Measurements from ENCODE around the gene N4BP3.
"Not testable (repeated sequence)": the region's sequence is repeated elsewhere in the genome, so short reads cannot be mapped to it uniquely, and the experiment has no call there.

Gene N4BP3

GRCh38 chr5:178080056-178080455, 33.3 kb upstream of the N4BP3 start:
- H3K9me3 ChIP-seq (ENCODE audit: control insufficient read depth in 2 of 2, low read length in 2 of 2): no peaks in the 10 kb centered on the region

GRCh38 chr5:178080618-178081410, 32.5 kb upstream of the N4BP3 start:
- Histone ChIP-seq H3K27me3 (ENCODE audit: control insufficient read depth in 1 of 2, insufficient read depth in 2 of 2, low read length in 2 of 2) (peaks cover 0 to 10% of the 10 kb centered on the region in 2 donors), H3K4me1 (ENCODE audit: control insufficient read depth, insufficient read depth, low read length) (no peaks in the 10 kb centered on the region), H3K9ac (ENCODE audit: low read length in 2 of 2) (no peak overlapping the region), H3K36me3 (ENCODE audit: control insufficient read depth in 2 of 2, insufficient read depth in 2 of 2, low read length in 2 of 2) (no peaks in the 10 kb centered on the region), H3K4me3 (ENCODE audit: low read length in 2 of 2) (no peak overlapping the region), H3K27ac (ENCODE audit: low read length) (no peak overlapping the region), H3K9me3 (ENCODE audit: control insufficient read depth in 2 of 2, low read length in 2 of 2) (no peaks in the 10 kb centered on the region)

More at GRCh38 chr5:178080056-178080455, 33.3 kb upstream of the N4BP3 start:
- Histone ChIP-seq H3K4me3 (ENCODE audit: low read length in 2 of 2) (no peak overlapping the region), H3K36me3 (ENCODE audit: control insufficient read depth in 2 of 2, insufficient read depth in 2 of 2, low read length in 2 of 2) (no peaks in the 10 kb centered on the region), H3K4me1 (ENCODE audit: control insufficient read depth, insufficient read depth, low read length) (no peaks in the 10 kb centered on the region), H3K9ac (ENCODE audit: low read length in 2 of 2) (no peak overlapping the region), H3K27ac (ENCODE audit: low read length) (no peak overlapping the region), H3K27me3 (ENCODE audit: control insufficient read depth in 1 of 2, insufficient read depth in 2 of 2, low read length in 2 of 2) (peaks cover 4 to 18% of the 10 kb centered on the region in 2 donors)

- Histone ChIP-seq H3K9me3 (ENCODE audit: control insufficient read depth in 2 of 2, low read length in 2 of 2) (no peaks in the 10 kb centered on the region), H3K36me3 (ENCODE audit: control insufficient read depth in 2 of 2, insufficient read depth in 2 of 2, low read length in 2 of 2) (no peaks in the 10 kb centered on the region), H3K27ac (ENCODE audit: low read length) (no peak overlapping the region), H3K4me3 (ENCODE audit: low read length in 2 of 2) (no peak overlapping the region), H3K9ac (ENCODE audit: low read length in 2 of 2) (no peak overlapping the region), H3K4me1 (ENCODE audit: control insufficient read depth, insufficient read depth, low read length) (no peaks in the 10 kb centered on the region), H3K27me3 (ENCODE audit: control insufficient read depth in 1 of 2, insufficient read depth in 2 of 2, low read length in 2 of 2) (peaks cover 0 to 14% of the 10 kb centered on the region in 2 donors)
These were observed 31.6 kb upstream of the N4BP3 start for GRCh38 chr5:178081571-178082243.

- no peak overlapping the region for H3K4me3 ChIP-seq (ENCODE audit: low read length in 2 of 2)
- H3K27me3 ChIP-seq (ENCODE audit: control insufficient read depth in 1 of 2, insufficient read depth in 2 of 2, low read length in 2 of 2): peaks cover 0 to 14% of the 10 kb centered on the region in 2 donors
- H3K9ac ChIP-seq (ENCODE audit: low read length in 2 of 2): no peak overlapping the region
- H3K36me3 ChIP-seq (ENCODE audit: control insufficient read depth in 2 of 2, insufficient read depth in 2 of 2, low read length in 2 of 2): no peaks in the 10 kb centered on the region
- no peak overlapping the region for H3K27ac ChIP-seq (ENCODE audit: low read length)
- no peaks in the 10 kb centered on the region for H3K9me3 ChIP-seq (ENCODE audit: control insufficient read depth in 2 of 2, low read length in 2 of 2)
- no peaks in the 10 kb centered on the region for H3K4me1 ChIP-seq (ENCODE audit: control insufficient read depth, insufficient read depth, low read length)
These were observed 29.4 kb upstream of the N4BP3 start for GRCh38 chr5:178083922-178084321.

GRCh38 chr5:178085316-178085715, 28.0 kb upstream of the N4BP3 start:
- no peak overlapping the region for H3K27ac ChIP-seq (ENCODE audit: low read length)
- no peak overlapping the region for H3K4me3 ChIP-seq (ENCODE audit: low read length in 2 of 2)
- H3K9me3 ChIP-seq (ENCODE audit: control insufficient read depth in 2 of 2, low read length in 2 of 2): no peaks in the 10 kb centered on the region
- no peaks in the 10 kb centered on the region for H3K36me3 ChIP-seq (ENCODE audit: control insufficient read depth in 2 of 2, insufficient read depth in 2 of 2, low read length in 2 of 2)
- no peaks in the 10 kb centered on the region for H3K4me1 ChIP-seq (ENCODE audit: control insufficient read depth, insufficient read depth, low read length)
- no peak overlapping the region for H3K9ac ChIP-seq (ENCODE audit: low read length in 2 of 2)
- H3K27me3 ChIP-seq (ENCODE audit: control insufficient read depth in 1 of 2, insufficient read depth in 2 of 2, low read length in 2 of 2): peaks cover 0 to 16% of the 10 kb centered on the region in 2 donors

- Histone ChIP-seq H3K36me3 (ENCODE audit: control insufficient read depth in 2 of 2, insufficient read depth in 2 of 2, low read length in 2 of 2) (no peaks in the 10 kb centered on the region), H3K27me3 (ENCODE audit: control insufficient read depth in 1 of 2, insufficient read depth in 2 of 2, low read length in 2 of 2) (peaks cover 0 to 13% of the 10 kb centered on the region in 2 donors), H3K4me1 (ENCODE audit: control insufficient read depth, insufficient read depth, low read length) (no peaks in the 10 kb centered on the region), H3K9me3 (ENCODE audit: control insufficient read depth in 2 of 2, low read length in 2 of 2) (no peaks in the 10 kb centered on the region), H3K9ac (ENCODE audit: low read length in 2 of 2) (no peak overlapping the region), H3K27ac (ENCODE audit: low read length) (no peak overlapping the region), H3K4me3 (ENCODE audit: low read length in 2 of 2) (no peak overlapping the region)
These were observed 27.1 kb upstream of the N4BP3 start for GRCh38 chr5:178086266-178086665.

GRCh38 chr5:178087199-178087598, 26.1 kb upstream of the N4BP3 start:
- not testable (repeated sequence) for H3K36me3 ChIP-seq (ENCODE audit: control insufficient read depth in 2 of 2, insufficient read depth in 2 of 2, low read length in 2 of 2); H3K4me1 ChIP-seq (ENCODE audit: control insufficient read depth, insufficient read depth, low read length); H3K4me3 ChIP-seq (ENCODE audit: low read length in 2 of 2); H3K27ac ChIP-seq (ENCODE audit: low read length); H3K9ac ChIP-seq (ENCODE audit: low read length in 2 of 2); H3K9me3 ChIP-seq (ENCODE audit: control insufficient read depth in 2 of 2, low read length in 2 of 2)
- H3K27me3 ChIP-seq (ENCODE audit: control insufficient read depth in 1 of 2, insufficient read depth in 2 of 2, low read length in 2 of 2): peaks cover 0 to 13% of the 10 kb centered on the region in 2 donors

- no peaks in the 10 kb centered on the region for H3K4me1 ChIP-seq (ENCODE audit: control insufficient read depth, insufficient read depth, low read length)
- H3K27me3 ChIP-seq (ENCODE audit: control insufficient read depth in 1 of 2, insufficient read depth in 2 of 2, low read length in 2 of 2): peaks cover 0 to 8% of the 10 kb centered on the region in 2 donors
- H3K9me3 ChIP-seq (ENCODE audit: control insufficient read depth in 2 of 2, low read length in 2 of 2): no peaks in the 10 kb centered on the region
- H3K27ac ChIP-seq (ENCODE audit: low read length): no peak overlapping the region
- no peak overlapping the region for H3K4me3 ChIP-seq (ENCODE audit: low read length in 2 of 2)
- no peaks in the 10 kb centered on the region for H3K36me3 ChIP-seq (ENCODE audit: control insufficient read depth in 2 of 2, insufficient read depth in 2 of 2, low read length in 2 of 2)
- H3K9ac ChIP-seq (ENCODE audit: low read length in 2 of 2): no peak overlapping the region
These were observed 22.5 kb upstream of the N4BP3 start for GRCh38 chr5:178090856-178091255.

- Histone ChIP-seq H3K4me1 (ENCODE audit: control insufficient read depth, insufficient read depth, low read length) (no peaks in the 10 kb centered on the region), H3K27ac (ENCODE audit: low read length) (no peak overlapping the region), H3K9me3 (ENCODE audit: control insufficient read depth in 2 of 2, low read length in 2 of 2) (no peaks in the 10 kb centered on the region), H3K9ac (ENCODE audit: low read length in 2 of 2) (no peak overlapping the region), H3K4me3 (ENCODE audit: low read length in 2 of 2) (no peak overlapping the region), H3K36me3 (ENCODE audit: control insufficient read depth in 2 of 2, insufficient read depth in 2 of 2, low read length in 2 of 2) (no peaks in the 10 kb centered on the region), H3K27me3 (ENCODE audit: control insufficient read depth in 1 of 2, insufficient read depth in 2 of 2, low read length in 2 of 2) (peaks cover 0 to 3% of the 10 kb centered on the region in 2 donors)
These were observed 20.2 kb upstream of the N4BP3 start for GRCh38 chr5:178093134-178093533.

- Histone ChIP-seq H3K9me3 (ENCODE audit: control insufficient read depth in 2 of 2, low read length in 2 of 2) (no peaks in the 10 kb centered on the region), H3K9ac (ENCODE audit: low read length in 2 of 2) (no peak overlapping the region), H3K4me3 (ENCODE audit: low read length in 2 of 2) (no peak overlapping the region), H3K27me3 (ENCODE audit: control insufficient read depth in 1 of 2, insufficient read depth in 2 of 2, low read length in 2 of 2) (no peaks in the 10 kb centered on the region), H3K36me3 (ENCODE audit: control insufficient read depth in 2 of 2, insufficient read depth in 2 of 2, low read length in 2 of 2) (no peaks in the 10 kb centered on the region), H3K27ac (ENCODE audit: low read length) (no peak overlapping the region), H3K4me1 (ENCODE audit: control insufficient read depth, insufficient read depth, low read length) (no peaks in the 10 kb centered on the region)
These were observed 19.0 kb upstream of the N4BP3 start for GRCh38 chr5:178094345-178094744.

GRCh38 chr5:178098685-178099084, 14.6 kb upstream of the N4BP3 start:
- Histone ChIP-seq H3K27me3 (ENCODE audit: control insufficient read depth in 1 of 2, insufficient read depth in 2 of 2, low read length in 2 of 2) (no peaks in the 10 kb centered on the region), H3K36me3 (ENCODE audit: control insufficient read depth in 2 of 2, insufficient read depth in 2 of 2, low read length in 2 of 2) (no peaks in the 10 kb centered on the region), H3K9ac (ENCODE audit: low read length in 2 of 2) (no peak overlapping the region), H3K4me3 (ENCODE audit: low read length in 2 of 2) (no peak overlapping the region), H3K27ac (ENCODE audit: low read length) (no peak overlapping the region), H3K9me3 (ENCODE audit: control insufficient read depth in 2 of 2, low read length in 2 of 2) (no peaks in the 10 kb centered on the region), H3K4me1 (ENCODE audit: control insufficient read depth, insufficient read depth, low read length) (no peaks in the 10 kb centered on the region)

All from stomach smooth muscle (tissue), 2 donors.